ENCODE results near the gene CENPE.

DNA sequence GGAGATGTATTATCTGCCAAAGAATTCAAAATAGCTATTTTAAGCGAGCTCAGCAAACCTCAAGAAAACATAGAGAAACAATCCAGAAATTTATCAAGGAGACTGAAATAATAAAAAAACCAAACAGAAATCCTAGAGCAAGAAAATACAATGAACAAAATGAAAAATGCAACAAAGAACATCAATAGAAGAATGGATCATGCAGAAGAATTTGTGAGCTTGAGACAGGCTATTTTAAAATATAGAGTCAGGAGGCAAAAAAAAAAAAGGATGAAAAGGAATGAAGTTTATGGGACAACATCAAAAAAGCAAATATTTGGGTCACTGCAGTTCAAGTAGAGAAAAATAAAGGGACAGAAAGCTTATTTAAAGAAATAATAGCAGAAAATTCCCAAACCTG, 29.1 kb downstream of the CENPE start:
- TF ChIP-seq CTCF (conservative IDR thresholded peaks at IDR 0.05; ENCODE audit: low read depth, low read length) (no peak), EZH2 (IDR thresholded peaks at IDR 0.05; ENCODE audit: borderline replicate concordance, low read depth, low read length, poor library complexity, severe bottlenecking) (no peak)

Data from A673 (cell line).